Central memory CD4-positive, alpha-beta T cell (primary cell): ENCODE results near the gene PGAM5.
"Not testable (repeated sequence)": the region's sequence is repeated elsewhere in the genome, so short reads cannot be mapped to it uniquely, and the experiment has no call there.

Source experiments
- DNase-seq: peaks from one replicate; pipeline ENCODE4 v3.0.0; 2022

Gene PGAM5

DNA sequence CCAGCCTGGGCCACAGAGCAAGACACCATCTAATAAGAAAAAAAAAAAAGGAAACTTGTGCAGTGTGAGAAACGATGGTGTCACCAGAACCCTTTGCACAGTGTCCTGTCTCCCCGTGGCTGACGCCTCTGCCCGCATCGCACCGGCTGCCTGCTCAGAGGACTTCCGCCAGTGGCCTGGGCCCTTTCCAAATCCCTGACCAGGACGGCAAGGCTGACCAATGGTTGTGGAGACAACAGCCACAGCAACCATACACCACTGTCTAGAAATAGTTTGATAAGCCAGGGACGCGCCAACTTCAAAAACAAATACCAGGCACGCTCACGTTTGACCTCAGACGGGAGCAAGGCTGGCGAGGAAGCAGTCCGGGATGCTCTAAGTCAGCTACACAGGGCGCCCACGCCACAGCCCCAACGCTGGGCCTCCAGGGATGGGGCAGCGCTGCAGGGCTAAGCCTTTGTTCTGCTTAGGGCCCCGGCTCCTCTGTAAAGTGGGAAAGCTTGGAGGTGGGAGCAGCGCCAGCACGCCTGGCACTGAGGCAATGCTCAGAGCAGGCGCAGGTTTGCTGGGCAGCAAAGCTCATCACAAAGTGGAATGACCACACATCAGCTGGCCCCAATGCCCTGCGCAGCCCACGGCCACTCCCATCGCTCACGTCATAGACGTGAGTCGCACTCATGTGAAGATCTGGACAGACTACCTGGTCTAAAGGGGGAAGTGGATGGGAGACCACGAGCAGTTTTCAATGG lies 12.5 kb downstream of the PGAM5 start:
- DNase-seq = no peak

DNA sequence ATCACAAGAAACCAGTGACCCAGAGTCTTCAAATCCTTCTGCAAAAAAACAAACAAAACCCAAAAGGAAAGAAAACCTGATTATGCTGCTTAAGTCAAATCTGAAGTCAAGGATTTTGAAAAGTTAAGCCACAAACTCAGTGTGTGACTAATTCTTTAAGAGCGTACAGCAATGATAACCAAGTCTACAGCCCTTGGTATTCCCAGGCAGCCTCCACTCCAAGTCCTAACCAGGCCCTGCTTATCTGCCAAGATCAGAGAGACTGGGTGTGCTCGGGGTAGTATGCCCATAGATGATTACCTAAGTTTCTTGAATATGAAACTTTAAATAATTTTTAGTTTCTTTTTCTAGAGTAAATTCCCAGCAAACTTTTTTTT lies 13.1 kb downstream of the PGAM5 start:
- no peak for DNase-seq

DNA sequence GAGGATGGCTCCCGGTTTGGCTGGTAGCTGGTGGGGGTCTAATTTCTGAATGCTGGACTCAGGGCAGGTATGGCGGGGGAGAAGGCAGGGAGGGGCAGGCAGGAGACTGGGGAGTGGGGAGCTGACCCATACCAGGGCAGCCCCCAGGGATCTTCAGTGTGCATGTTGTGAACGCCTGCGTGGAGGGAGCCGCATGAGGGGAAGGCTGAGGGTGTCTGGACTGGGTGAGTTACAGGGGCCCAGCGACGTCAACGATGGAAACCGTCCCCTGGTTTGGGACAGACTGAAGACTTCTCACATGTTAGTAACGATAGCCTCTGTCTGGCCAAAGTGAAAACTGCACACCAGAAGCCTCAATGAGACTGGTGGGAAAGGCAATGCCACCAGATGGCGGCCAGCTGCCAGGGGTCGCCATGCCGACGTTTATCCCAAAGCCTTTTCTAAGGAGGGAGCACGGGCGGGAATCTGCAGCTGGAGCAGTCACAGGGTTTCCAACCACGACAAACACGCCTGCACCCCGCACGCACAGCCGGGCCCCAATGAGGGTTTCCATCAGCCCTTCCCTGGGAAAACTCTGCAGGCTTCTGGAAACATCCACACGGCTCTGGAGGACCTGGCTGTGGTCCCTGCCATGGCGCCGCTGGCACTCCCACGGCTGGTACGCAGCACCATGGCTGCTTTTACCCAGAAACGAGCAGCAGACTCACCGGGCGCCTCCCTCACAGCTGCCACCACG lies 14.0 kb downstream of the PGAM5 start:
- DNase-seq = no peak

DNA sequence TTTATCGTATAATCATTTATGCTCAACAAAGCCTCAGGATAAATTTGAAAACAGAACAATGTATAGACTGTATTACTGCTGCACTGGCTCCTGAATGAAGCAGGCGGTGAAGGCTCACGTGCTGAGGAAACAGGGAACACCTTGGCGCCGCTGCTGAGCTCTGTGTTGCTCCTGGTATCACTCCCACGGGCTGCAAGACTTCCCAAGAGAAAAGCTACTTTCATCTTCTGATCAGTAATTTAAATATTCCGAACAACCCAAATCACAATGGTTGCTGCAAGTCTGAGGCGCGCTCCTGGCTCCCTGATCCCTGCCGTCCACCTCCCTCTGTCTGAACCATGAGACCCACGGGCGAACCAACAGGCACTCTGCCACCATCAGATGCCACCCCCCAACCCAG lies 15.7 kb downstream of the PGAM5 start:
- DNase-seq = no peak

DNA sequence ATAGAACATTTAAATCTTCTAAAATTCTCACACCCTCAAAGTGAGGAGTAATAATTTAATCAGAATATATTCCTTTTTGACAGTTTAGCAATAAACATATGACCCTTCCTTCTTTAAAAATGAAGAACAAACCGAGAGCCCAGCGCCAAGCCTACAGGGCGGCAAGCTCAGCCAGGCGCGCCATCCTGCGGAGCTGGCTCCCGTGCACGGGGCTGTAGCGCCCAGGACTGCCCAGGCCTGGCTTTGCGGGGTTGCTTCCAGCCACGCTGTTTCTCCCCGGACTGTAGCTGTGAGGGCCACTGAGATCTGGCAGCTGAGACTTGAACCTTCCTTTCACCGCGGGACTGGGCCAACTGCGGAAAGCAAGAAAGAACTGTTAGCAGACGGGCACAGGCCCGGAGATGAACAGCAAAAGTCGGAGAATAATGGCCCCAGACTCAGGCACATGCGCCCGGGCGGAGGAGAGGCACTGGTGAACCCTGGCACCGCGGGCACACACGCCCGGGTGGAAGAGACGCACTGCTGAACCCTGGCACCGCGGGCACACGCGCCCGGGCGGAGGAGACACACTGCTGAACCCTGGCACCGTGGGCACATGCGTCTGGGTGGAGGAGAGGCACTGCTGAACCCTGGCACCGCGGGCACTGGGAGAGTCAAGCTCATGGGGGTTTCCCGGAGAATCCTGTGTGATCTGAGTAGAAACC lies 16.6 kb downstream of the PGAM5 start:
- no peak for DNase-seq

DNA sequence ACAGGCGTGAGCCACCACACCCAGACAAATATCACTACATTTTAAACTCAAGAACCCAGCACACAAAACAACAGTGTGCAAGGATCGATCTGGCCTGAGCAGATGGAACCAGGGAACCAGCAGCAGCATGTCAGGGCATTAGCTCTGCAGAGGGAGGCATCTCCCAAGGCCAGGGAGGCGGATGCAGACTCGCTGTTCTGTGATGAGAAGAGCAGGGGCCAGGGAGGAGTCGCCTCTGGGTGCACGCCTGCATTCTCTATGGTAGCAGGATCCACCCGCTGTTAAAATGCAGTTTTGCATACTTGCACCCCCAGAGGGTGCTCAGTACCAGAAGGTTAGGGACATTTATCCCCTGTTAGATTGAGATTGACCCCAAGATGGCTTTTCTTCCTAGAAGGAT lies 17.9 kb downstream of the PGAM5 start:
- no peak for DNase-seq

DNA sequence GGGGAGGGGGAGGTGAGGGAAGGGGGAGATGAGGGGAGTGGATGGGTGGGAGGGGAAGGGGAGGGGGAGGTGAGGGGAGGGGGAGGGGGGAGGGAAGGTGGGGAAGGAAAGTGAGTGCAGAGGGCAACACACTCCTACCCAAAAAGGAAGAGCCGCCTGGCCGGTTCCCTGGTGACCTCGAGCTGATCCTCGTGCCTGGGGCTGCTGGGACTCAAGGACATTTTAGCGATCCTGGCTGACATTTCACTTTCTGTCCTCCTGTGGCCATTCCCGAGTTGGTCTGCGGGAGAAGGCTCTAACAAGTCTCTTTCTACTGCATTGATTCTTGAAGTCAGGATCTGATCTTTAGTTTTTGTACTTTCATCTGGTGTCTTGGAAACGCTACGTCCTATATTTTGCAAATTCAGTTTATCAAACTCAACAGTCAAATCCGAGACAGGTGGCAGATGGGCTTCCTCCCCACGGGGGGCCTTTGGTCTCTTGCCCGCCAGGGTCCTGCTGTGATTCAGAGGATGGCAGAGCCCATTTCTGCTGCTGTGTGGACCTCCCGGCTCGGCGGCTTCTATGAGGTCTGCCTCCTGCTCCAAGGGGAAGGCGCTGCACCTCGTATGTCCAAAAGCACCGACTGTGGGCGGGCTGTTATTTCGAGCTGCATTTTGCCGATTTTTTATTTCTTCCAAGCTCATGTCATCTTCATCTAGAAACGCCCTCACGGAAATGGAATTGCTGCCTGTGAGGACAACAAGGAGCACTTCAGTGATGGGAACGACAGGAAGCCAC lies 19.1 kb downstream of the PGAM5 start:
- DNase-seq = no peak

DNA sequence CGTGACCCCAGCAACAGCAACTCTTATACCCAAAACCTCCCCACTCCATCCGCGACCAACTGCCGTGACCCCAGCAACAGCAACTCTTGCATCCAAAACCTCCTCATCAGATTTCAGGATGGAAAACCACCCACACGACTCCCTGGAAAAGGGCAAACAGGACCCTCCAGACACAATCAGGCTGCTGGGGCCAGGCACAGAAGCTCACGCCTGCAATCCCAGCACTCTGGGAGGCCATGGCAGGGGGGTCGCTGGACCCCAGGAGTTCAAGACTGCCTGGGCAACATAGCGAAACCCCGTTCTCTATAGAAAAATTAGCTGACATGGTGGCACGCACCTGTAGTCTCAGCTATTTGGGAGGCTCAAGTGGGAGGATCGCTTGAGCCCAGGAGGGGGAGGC lies 19.7 kb downstream of the PGAM5 start:
- DNase-seq = no peak

DNA sequence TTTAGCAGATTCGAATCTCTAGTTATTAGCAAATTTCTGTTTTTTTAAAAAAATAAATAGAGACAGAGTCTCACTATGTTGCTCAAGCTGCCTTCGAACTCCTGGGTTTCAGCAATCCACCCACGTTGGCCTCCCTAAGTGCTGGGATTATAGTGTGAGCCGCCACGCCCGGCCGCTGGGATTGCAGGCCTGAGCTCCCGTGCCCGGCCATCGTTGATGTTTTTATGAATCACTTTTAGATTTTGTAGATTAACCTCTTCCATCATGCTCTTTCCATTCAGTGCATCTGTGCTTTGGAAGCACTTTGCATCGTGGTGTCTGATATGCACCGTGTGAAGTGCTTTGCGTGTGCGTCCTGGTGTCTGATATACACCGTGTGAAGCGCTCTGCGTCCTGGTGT lies 20.9 kb downstream of the PGAM5 start:
- DNase-seq = no peak

DNA sequence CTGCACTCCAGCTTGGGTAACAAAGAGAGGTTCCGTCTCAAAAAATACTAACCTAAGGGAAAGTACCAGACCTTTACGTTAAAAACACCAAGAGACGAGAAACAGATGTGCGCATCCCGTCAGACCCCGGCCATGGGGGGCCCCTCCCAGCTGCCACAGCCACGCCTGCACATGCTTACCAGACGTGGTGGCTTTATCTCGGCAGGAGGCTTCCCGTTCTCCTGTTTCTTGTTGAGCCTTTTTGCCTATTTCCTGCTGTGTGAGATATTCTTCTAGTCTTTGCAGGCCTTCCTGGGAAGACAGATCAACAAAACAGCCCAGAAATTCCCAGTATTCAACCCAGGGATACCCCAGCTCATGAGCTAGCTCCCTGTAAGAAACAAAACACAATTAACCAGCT lies 23.6 kb downstream of the PGAM5 start:
- no peak for DNase-seq

DNA sequence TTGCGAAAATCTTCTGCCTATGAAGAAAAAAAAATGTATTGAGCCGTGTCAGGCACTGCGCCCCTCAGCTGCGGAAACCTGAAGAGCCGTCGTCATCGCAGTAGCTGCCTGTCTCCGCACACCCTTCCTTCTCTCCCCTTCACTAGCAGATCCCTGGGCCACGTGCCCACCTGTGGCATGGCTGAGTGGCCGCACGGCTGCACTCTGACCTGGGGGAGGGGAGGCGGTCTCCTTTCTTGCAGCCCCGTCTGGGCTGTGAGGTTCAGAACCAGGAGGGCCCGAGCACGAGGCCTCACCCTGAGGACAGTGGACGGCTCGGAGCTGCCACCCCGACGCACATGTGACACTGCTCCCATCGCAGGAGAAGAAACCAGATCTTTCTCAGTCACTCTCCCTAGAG lies 24.9 kb downstream of the PGAM5 start:
- no peak for DNase-seq

DNA sequence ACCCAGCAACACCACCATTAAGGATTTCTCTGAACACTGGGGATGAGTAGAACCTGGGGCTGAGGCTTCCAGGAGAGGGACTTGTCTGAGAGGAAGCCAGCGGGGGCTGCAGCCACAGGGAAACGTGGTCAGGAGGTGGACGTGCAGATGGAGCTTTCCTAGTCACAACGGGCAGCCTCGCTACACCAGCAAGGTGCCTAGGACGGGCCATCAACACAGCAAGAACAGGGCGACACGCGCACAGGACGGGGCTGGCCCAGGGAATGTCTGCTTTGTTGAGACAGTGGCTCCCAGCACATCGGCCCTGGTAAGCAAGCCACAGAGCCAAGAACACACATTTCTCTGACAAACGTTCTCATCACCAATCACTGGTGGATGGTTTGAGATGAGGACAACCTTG lies 25.7 kb downstream of the PGAM5 start:
- no peak for DNase-seq

DNA sequence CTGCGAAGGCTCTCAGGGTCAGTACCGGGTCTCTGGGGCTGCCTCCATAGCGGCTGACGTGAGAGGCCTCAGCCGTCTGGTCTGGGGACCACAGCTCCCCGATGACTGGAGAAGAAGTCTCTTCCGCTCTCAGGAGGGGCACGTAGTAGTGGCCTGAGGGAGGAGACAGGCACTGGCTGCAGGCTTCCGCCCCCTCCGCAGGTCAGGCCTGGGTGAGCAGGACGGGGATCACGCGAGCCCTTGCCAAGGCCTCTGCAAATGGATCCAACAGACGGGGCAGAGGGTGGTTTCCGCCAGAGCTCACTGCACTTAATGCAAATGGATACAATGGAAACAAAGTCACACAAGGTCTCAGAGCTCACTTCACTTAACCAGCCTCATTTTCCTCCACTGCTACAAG lies 26.3 kb downstream of the PGAM5 start:
- no peak for DNase-seq

DNA sequence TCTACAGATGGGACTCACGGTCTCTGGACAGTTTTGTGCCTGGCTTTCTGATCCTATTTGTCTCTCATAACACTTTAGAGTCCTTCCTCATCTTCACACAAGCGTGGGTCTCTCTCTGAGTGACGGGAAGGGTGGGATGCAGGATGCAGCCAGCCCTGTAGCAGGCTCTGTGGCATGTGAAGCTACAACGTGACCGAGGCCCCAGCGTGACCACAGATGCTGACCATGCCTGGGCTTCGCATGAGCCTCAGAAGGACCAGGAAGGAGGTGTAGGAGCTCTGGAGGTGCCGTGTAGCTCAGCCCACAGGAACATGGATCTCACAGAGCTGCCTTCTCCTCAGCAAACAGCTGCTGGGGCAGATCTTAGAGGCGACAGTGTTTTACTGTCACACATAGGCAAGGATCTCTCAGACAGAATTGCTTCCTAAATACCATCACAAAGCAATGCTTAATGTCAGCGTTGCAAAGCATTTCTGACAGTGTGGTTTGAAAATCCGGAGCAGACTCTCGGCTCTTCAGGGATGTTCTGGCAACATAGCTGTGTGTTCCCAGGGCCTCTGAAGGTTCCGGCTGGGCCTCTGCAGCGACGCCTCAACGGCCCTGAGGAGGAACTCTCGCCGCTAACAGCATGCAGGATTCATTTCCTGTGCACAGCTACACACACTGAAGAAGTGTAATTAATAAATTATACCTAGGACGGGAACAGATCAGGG lies 29.1 kb downstream of the PGAM5 start:
- DNase-seq = no peak

DNA sequence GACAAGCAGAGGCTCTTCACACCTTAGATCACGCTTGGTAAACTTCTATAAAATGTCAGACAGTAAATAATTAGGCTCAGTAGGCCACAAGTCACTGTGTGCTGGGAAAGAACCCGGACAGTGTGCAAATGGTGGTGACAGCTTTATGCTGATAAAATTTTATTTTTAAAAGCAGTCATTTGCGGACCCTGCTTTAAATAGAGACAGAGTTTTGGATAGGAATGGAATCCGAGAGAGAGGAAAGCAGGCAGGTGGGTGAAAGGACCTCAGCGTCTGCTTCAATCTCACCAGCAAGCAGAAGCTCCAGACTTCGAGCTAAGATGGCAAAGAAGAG lies 29.6 kb downstream of the PGAM5 start:
- DNase-seq = no peak

DNA sequence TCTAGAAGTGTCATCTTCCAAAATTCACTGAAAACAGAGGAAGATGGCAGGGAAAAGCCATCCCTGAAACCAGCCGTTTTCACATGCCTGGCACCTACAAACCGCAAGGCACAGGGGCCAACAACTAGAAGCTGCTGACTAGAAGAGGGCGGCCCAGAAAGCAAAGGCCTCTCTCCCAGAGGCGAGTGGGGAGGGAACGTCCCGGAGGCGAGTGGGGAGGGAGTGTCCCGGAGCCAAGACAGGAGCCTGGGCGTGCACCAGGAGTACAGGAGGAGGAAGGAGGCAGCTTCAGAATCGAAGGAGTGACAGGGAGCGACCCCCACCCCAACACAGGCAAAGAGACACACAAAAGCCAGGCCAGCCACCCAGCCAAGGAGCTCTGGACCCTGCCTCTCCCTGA lies 30.0 kb downstream of the PGAM5 start:
- no peak for DNase-seq

DNA sequence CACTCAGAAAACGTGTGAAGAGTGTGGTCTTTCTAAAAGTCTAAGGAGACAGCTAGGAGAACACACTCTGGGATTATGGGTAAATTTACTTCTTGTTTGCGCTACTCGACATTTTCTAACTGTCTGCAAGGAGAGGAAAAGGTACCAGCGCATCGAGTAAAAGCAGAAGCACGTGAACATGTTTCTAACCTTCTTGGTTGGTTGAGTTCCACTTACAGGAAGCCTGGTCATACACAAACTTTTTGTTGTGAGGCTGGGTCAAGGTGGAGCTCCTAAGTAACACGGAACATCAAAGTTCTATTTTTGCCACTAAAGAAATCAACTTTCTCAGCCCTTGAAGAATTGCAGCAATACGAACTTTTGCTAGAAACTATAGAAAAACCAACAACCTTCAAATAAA lies 31.0 kb downstream of the PGAM5 start:
- DNase-seq = no peak

DNA sequence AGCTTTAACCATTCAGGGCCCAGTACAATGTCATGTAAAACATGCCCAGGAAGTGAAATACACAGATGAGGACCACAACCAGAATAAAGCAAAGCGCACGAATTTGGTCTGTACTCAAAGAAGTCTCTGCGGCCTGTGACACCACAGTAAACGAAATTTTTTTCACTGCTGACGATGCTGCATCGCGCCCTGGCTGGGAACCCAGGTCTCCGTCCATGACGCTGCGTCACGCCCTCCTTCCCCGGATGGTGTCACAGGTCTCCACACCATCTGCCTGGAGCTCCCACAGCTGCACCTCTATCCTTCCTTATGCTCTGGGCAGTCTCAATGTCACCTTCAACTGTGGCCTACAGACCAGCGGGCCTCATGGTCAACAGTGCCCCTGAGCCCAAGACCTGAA lies 33.2 kb downstream of the PGAM5 start:
- no peak for DNase-seq

DNA sequence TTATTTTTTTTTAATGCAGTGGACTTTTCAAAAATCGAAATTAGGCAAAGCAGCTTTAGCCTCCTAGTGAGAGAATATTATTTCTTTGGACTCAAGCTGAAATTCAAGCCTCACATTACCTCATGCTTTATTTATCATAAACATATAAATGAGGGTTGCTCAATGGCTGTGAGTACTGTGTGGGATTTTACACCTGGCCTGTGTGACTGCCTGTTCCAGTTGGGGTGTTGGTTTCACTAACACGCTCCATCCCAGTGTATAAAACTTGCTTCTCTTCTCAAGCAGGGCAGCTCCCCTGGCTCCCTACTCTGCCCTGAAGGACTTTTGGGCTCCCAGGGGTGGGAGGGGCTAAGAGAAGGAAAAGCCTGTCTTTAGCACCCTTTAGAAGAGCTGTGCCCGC lies 36.0 kb downstream of the PGAM5 start:
- no peak for DNase-seq

DNA sequence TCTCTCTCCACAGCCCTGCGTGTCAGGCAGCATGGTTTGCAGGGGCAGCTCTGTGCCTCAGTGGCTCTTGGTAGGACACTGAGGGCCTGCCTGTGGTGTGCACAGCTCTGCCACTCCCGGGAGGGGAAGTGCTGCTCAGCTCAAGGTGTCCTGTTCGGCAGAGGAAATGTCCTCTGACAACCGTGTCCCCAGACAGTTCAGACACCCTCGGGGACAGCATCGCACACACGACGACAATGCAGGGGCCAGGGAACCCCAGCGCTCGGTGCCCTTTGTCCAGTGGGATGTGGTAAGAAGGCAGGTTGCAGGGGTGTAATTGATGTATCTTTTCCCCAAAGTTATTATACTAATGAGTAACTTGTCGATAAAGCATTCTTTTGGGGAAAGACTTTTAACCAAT lies 36.8 kb downstream of the PGAM5 start:
- DNase-seq = no peak

DNA sequence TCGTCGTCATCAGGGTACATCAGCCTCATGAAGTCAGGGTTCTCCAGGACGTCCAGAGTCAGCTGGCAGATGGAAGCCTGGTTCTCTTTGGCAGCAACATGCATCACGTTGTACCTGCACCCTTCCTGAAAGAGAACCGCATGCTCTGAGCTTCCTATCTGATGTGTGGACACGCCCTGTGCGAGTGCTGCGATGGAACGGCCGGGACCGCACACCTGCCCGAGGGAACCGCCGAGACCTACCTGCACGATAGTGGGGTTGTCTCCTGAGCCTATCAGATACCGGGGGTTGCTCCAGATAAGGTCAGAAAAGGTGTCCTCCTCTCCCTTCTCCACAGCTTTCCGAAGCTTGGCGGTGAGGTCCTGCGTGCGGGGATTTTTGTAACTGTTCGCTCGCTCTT lies 37.3 kb downstream of the PGAM5 start:
- no peak for DNase-seq

DNA sequence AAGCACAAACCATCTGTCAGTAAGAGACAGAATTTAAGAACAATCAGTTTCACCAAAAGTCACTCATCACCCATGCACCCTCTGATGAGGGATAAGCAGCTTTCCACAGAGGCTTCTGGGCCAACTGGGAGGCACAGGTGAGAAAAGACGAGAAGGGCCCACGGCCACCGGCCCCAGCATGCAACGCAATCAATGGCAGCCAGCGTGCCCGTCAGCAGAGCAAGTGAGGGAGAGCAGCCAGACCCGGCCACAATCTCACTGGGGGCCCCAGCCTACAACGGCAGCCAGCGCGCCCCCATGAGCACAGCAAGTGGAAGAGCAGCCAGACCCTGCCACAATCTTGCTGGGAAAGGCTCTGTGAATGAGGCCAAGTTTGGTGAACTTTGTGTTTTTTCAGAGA lies 37.7 kb downstream of the PGAM5 start:
- DNase-seq = no peak

DNA sequence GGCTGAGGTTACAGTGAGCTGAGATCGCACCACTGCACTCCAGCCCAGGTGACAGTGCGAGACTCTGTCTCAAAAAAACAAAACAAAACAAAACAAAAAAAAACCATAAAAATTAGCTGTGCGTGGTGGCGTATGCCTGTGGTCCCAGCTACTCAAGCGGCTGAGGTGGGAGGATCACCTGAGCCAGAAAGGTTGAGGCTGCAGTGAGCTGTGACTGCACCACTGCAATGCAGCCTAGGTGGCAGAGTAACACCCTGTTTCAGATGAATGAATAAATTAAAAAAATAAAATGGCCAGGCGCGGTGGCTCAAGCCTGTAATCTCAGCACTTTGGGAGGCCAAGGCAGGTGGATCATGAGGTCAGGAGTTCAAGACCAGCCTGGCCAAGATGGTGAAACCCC lies 43.0 kb downstream of the PGAM5 start:
- not testable (repeated sequence) for DNase-seq
